Measurements from ENCODE around the gene SAPCD1. TPM values are rescaled to one million over a fixed set of nuclear protein-coding genes. Genes with fewer than 3 reads are reported as not detected.
"Not testable (repeated sequence)": the region's sequence is repeated elsewhere in the genome, so short reads cannot be mapped to it uniquely, and the experiment has no call there.

Gene SAPCD1
- total RNA-seq, 3 donors from 2014 or later, result 9.4 to 12.2 (median 12.1) TPM

DNA sequence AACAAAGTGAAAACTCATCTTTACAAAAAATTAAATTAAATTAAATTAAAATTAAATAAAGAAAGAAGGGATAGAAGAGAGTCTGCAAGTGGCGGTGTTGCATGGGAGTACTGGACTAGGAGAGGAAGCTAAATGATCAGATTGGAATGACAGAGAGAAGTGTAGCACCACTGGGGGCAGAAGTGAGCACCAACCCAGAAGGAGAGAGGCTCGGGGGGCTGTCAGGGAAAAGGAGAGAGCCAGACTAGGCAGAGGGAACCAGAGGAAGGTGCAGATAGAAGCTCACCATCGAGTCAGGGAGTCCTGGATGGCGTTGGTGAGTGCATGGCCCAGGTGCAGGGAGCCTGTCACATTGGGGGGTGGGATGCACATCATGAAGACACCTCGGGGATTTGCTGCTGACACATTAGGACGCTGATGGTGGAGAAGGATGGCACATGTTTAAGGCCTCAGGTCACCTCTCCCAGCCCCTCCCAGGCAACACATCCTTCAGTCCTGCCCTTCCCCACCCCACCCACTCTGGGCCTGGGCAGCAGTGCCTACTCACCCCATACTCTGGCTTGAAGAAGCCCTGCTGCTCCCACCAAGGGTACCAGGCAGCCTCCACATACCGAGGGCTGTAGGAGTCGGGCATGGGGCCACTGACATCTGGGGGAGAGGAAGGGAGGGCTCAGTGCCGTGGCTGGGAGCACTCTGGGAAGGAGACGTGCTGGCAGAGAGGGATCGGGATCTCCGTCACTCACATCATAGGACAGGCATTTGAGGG is 29.1 kb downstream of the SAPCD1 start:
- H3K36me3 Mint-ChIP-seq (ENCODE audit: insufficient read depth), result peaks cover 18% of the 10 kb centered on the region
- ATAC-seq (no peak), DNase-seq (no peak)
- H3K27me3 Mint-ChIP-seq (ENCODE audit: low read depth), result no peaks in the 10 kb centered on the region
- no peaks in the 10 kb centered on the region for H3K9me3 Mint-ChIP-seq
- H3K4me1 Mint-ChIP-seq (ENCODE audit: low read depth), result peaks cover 26% of the 10 kb centered on the region
- no peak overlapping the region for H3K4me3 Mint-ChIP-seq

DNA sequence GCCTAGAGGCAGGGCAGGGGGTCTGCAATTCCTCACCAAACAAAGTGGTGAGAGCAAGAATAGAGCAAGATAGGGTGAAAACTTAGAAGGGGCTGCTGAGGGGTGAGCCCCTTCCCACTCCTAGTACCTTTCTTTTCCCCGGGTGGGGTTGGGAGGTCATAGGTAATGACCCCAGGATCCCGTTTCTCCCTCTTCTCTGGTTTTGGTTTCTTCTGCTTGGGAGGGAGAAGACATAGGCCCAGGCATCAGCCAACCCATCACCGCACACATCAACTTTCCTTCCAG is 29.6 kb downstream of the SAPCD1 start:
- no peak overlapping the region for H3K4me3 Mint-ChIP-seq
- H3K9me3 Mint-ChIP-seq, result no peaks in the 10 kb centered on the region
- H3K27me3 Mint-ChIP-seq (ENCODE audit: low read depth), result no peaks in the 10 kb centered on the region
- H3K4me1 Mint-ChIP-seq (ENCODE audit: low read depth), result peaks cover 31% of the 10 kb centered on the region
- ATAC-seq (no peak), DNase-seq (no peak)
- peaks cover 16% of the 10 kb centered on the region for H3K36me3 Mint-ChIP-seq (ENCODE audit: insufficient read depth)

DNA sequence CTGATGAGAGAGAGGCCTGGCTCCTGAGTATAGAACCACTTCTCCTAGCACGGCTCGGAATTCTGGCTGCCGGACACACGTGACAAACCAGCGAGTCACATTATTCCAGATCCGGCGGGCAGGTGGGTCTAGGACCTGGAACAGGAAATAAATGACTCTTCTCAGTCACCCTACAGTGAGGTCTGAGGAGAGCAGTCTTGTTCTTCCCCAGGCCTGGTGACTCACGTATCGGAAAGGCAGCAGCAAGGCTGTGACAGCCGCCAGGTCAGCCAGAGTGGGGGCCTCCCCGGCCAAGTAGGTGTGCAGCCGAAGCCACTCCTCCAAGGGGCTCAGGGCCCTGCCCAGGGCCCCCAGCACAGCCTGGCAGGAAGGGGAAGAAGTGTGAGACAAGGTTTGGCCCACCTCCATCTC is 30.3 kb downstream of the SAPCD1 start:
- H3K4me1 Mint-ChIP-seq (ENCODE audit: low read depth), result peaks cover 38% of the 10 kb centered on the region
- H3K27me3 Mint-ChIP-seq (ENCODE audit: low read depth), result no peaks in the 10 kb centered on the region
- ATAC-seq (no peak), DNase-seq (no peak)
- H3K9me3 Mint-ChIP-seq, result no peaks in the 10 kb centered on the region
- H3K4me3 Mint-ChIP-seq, result peak overlapping the region; percentile 99
- H3K36me3 Mint-ChIP-seq (ENCODE audit: insufficient read depth), result peaks cover 16% of the 10 kb centered on the region

DNA sequence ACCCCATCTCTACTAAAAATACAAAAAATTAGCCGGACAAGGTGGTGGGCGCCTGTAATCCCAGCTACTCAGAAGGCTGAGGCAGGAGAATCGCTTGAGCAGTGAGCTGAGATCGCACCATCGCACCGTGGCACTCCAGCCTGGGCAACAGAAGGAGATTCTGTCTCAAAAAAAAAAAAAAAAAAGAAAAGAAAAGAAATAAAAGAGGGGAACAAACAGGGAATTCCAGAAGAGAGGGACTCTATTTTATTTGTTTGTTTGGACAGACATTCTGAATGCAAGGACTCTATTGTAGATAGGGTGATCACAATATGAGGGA is 31.4 kb downstream of the SAPCD1 start:
- H3K9me3 Mint-ChIP-seq; DNase-seq; H3K27me3 Mint-ChIP-seq (ENCODE audit: low read depth); ATAC-seq: not testable (repeated sequence)
- peak overlapping the region; percentile 99 for H3K4me3 Mint-ChIP-seq
- H3K36me3 Mint-ChIP-seq (ENCODE audit: insufficient read depth), result peaks cover 17% of the 10 kb centered on the region
- peaks cover 47% of the 10 kb centered on the region for H3K4me1 Mint-ChIP-seq (ENCODE audit: low read depth)

DNA sequence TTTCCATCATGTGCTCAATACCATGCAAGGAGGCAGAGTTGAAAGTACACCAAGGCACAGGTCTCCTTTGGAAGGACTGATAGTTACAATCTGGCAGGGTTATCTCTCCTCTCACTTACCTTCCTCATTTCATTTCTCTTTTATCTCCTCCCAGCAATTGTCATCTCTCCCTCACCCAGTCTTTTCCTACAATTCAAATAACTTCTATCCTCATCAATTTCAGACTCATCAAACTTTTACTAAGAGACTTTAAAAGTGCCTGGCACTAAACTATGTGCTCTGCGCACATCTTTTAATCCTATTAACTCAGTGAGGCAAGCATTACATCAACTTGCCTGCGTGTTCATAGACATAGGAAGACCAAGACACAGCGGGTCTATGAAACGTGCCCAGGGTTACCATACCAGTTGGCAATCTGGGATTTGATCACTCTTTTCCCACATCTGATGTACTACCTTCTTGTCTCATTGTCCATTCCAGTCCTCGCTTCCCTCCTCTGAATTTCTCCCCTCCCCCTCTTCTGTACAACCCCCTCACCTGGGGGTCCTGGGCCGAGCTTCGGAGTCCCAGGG is 31.9 kb downstream of the SAPCD1 start:
- H3K36me3 Mint-ChIP-seq (ENCODE audit: insufficient read depth), result peaks cover 16% of the 10 kb centered on the region
- H3K4me1 Mint-ChIP-seq (ENCODE audit: low read depth), result peaks cover 44% of the 10 kb centered on the region
- no peaks in the 10 kb centered on the region for H3K9me3 Mint-ChIP-seq
- ATAC-seq (no peak), DNase-seq (no peak)
- H3K27me3 Mint-ChIP-seq (ENCODE audit: low read depth), result no peaks in the 10 kb centered on the region
- H3K4me3 Mint-ChIP-seq, result peak overlapping the region; percentile 99

DNA sequence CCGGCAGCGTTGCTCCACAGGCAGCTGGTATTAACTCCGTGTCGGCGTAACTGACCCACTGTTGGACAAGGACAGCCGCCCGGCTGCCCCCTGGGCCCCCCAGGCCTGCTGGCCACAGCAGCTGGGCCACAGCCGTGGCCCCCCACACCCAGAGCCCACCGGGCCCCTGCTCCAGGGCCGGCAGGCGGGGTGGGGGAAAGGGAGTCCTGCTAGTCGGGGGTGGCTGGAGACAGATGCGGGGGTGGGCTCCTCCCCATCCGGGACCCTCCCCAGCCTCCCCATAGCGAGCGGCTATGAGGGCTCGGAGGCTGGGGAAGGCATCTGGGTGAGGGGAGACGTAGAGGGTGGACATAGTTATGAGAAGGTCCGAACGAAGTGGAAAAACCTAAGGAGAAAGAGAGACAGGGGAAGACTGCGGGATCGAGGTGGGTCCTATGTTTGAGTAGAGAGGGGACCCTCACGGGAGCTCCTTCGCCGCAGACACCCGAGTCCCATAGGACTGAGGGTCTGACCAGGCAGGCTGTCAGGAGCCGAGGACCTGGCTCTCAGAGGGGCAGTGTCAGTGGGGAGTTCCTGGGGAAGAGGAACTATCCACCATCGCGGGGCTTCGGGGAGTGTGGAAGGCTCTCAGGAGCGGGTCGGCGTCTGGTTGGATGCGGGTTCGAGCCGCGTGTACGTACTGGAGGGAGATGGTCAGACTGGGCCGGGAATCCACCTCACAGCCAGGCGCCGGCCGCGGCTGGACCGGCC is 32.6 kb downstream of the SAPCD1 start:
- H3K36me3 Mint-ChIP-seq (ENCODE audit: insufficient read depth), result peaks cover 12% of the 10 kb centered on the region
- H3K4me3 Mint-ChIP-seq, result peak overlapping the region; percentile 99
- H3K27me3 Mint-ChIP-seq (ENCODE audit: low read depth), result no peaks in the 10 kb centered on the region
- H3K9me3 Mint-ChIP-seq, result no peaks in the 10 kb centered on the region
- DNase-seq, result no peak
- ATAC-seq, result peak; percentile 42 to 47
- peaks cover 44% of the 10 kb centered on the region for H3K4me1 Mint-ChIP-seq (ENCODE audit: low read depth)

DNA sequence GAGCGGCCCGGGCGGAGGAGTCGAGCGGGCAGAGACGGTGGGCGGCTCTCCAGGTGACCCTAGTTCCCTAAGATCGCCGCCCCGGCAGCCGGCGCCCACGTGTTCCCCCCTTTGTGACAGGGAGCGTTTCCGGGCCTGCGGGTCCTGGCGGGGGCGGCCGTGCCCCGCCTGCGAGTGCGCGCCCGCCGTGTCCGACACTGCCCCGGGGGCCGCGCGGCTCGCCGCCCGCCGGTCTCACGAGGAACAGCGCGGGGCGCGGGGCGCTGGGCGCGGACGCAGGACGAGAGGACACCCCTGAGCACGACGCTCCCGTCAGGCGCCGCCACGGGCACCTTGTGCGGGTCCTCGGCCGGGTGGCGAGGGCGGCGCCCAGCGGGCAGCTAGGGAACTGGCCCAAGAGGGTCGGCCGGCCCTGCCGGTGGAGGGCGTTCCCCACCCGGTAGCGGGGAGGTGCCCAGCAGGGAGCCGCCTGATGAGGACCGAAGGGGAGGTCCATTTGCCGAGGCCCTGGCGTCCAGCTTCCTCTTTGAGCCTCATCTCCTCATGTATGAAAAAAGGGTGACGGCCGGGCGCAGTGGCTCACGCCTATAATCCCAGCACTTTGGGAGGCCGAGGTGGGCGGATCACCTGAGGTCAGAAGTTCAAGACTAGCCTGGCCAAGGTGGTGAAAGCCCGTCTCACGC is 33.3 kb downstream of the SAPCD1 start, which contains the start of gene VARS1:
VARS1 (minus strand) TSS at position 137 of the 683 bp plus-strand sequence. CDS start 535 bp downstream, outside the sequence.
- ATAC-seq (peak; percentile 92), DNase-seq (peak; percentile 79)
- peaks cover 9% of the 10 kb centered on the region for H3K36me3 Mint-ChIP-seq (ENCODE audit: insufficient read depth)
- no peaks in the 10 kb centered on the region for H3K27me3 Mint-ChIP-seq (ENCODE audit: low read depth)
- H3K4me3 Mint-ChIP-seq, result peak within 1 kb of the TSS; percentile 99
- H3K9me3 Mint-ChIP-seq, result no peaks in the 10 kb centered on the region
- H3K4me1 Mint-ChIP-seq (ENCODE audit: low read depth), result peaks cover 41% of the 10 kb centered on the region

DNA sequence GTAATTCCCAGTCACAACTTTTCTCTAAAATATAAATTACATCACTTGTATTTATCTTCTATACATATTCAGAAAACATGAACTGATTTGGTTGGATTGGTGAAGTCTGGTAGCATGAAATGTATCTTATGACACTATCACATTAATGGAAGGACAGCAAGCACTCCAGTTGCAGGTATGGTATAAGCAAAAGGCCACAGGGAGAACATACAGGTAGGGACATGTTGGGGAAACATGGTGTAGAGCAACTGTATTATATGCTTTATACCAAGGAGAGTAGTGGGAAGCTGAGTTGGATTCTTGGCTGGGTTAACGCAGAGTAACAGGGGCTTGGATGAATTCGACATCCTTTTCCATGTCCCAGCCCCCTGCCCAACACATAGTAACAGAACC is 34.5 kb downstream of the SAPCD1 start:
- H3K4me3 Mint-ChIP-seq, result peak overlapping the region; percentile 67
- H3K4me1 Mint-ChIP-seq (ENCODE audit: low read depth), result peaks cover 35% of the 10 kb centered on the region
- H3K36me3 Mint-ChIP-seq (ENCODE audit: insufficient read depth), result peaks cover 5% of the 10 kb centered on the region
- ATAC-seq (no peak), DNase-seq (no peak)
- no peaks in the 10 kb centered on the region for H3K9me3 Mint-ChIP-seq
- no peaks in the 10 kb centered on the region for H3K27me3 Mint-ChIP-seq (ENCODE audit: low read depth)

DNA sequence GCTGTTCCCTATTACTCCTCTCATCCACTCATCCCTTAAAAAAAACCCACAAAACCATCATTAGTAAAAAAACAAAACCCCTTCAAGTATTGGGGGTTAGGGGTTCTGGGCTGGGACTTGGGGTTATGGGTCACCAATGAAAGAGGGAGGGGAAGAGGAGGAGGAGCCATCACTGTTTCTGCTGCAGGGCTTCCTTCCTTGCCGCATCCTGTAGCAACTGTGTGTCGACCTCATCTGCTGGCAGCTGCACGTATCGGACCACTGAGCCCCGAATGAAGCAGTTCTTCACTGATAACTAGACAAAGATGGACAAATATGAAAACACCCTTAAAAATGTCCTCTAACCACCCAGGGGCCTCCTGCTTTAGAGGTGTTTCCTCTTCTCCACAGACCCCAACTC is 35.1 kb downstream of the SAPCD1 start:
- peaks cover 35% of the 10 kb centered on the region for H3K4me1 Mint-ChIP-seq (ENCODE audit: low read depth)
- no peaks in the 10 kb centered on the region for H3K27me3 Mint-ChIP-seq (ENCODE audit: low read depth)
- peak overlapping the region; percentile 37 for H3K4me3 Mint-ChIP-seq
- ATAC-seq, result no peak
- peaks cover 5% of the 10 kb centered on the region for H3K36me3 Mint-ChIP-seq (ENCODE audit: insufficient read depth)
- no peak for DNase-seq
- H3K9me3 Mint-ChIP-seq, result no peaks in the 10 kb centered on the region

DNA sequence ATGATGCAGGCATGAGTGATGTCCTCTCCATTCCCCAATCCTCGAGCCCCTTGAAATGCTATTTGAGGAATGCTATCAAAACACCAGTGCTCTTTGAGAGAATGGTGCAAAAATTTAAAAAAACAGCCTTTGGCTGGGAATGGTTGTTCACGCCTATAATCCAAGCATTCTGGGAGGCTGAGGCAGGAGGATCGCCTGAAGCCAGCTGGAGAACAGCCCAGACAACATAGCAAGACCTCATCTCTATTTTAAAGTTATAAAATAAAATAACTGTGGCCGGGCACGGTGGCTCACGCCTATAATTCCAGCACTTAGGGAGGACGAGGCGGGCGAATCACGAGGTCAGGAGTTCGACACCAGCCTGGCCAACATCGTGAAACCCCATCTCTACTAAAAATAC is 37.3 kb downstream of the SAPCD1 start:
- Mint-ChIP-seq H3K4me3 (no peak overlapping the region), H3K4me1 (ENCODE audit: low read depth) (peaks cover 30% of the 10 kb centered on the region), H3K9me3 (no peaks in the 10 kb centered on the region), H3K27me3 (ENCODE audit: low read depth) (no peaks in the 10 kb centered on the region), H3K36me3 (ENCODE audit: insufficient read depth) (peaks cover 9% of the 10 kb centered on the region)
- no peak for ATAC-seq
- no peak for DNase-seq

DNA sequence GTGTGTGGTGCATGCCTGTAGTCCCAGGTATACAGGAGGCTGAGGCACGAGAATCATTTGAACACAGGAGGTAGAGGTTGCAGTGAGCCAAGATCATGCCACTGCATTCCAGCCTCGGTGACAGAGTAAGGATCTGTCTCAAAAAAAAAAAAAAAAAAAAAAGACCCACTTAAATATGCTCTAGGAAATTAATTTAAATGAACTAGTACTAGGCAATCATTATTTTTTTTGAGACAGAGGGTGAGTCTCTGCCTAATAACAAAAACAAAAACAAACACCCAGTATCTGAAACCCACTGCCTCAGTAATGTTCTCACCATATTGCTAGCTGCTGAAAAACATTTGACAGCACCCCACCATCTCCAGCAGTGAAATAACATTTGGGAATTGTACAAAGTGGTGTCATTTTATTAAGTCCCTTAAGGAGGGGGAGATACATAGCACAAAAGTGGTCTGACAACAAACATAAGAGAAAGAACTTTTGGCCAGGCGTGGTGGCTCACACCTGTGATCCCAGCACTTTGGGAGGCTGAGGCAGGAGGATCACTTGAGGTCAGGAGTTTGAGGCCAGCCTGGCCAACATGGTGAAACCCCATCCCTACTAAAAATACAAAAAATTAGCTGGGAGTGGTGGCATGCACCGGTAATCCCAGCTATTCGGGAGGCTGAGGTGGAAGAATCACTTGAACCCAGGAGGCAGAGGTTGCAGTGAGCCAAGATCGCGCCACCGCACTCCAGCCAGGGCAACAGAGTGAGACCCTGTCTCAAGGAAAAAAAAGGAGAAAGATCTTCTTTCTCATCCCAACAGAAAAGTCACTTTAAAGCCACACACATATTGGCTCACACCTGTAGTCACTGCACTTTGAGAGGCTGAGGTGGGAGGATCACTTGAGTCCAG is 38.8 kb downstream of the SAPCD1 start:
- H3K4me1 Mint-ChIP-seq (ENCODE audit: low read depth), result peaks cover 33% of the 10 kb centered on the region
- H3K27me3 Mint-ChIP-seq (ENCODE audit: low read depth); H3K36me3 Mint-ChIP-seq (ENCODE audit: insufficient read depth); H3K4me3 Mint-ChIP-seq; ATAC-seq; H3K9me3 Mint-ChIP-seq; DNase-seq: not testable (repeated sequence)

DNA sequence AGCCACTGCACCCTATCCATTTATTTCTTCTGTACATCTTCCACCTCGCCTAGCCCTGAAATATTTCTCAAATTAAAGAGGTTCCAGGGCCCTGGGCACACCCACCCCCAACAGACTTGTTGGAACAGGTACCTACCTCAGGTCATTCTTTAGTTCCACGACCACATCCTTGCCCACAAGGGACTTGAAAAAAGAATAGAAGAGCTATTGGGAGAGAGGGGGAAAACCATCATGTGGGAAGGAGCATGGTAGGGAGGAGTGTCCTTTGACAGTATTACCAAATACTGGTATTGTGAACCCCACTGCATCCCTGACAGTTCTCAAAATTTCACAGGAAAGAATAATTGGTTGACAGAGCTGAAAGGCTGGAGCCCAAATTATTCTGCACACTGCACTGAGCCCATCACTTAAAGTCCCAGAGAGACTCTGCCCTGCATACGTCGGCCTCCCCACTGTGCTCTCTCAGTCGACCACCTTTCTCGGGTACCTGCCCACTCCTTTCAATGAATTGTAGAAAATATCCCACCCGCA is 43.5 kb downstream of the SAPCD1 start:
- Mint-ChIP-seq H3K36me3 (ENCODE audit: insufficient read depth) (peaks cover 15% of the 10 kb centered on the region), H3K4me3 (peak overlapping the region; percentile 98), H3K4me1 (ENCODE audit: low read depth) (peaks cover 24% of the 10 kb centered on the region), H3K9me3 (no peaks in the 10 kb centered on the region), H3K27me3 (ENCODE audit: low read depth) (no peaks in the 10 kb centered on the region)
- no peak for DNase-seq
- peak; percentile 19 to 22 for ATAC-seq

DNA sequence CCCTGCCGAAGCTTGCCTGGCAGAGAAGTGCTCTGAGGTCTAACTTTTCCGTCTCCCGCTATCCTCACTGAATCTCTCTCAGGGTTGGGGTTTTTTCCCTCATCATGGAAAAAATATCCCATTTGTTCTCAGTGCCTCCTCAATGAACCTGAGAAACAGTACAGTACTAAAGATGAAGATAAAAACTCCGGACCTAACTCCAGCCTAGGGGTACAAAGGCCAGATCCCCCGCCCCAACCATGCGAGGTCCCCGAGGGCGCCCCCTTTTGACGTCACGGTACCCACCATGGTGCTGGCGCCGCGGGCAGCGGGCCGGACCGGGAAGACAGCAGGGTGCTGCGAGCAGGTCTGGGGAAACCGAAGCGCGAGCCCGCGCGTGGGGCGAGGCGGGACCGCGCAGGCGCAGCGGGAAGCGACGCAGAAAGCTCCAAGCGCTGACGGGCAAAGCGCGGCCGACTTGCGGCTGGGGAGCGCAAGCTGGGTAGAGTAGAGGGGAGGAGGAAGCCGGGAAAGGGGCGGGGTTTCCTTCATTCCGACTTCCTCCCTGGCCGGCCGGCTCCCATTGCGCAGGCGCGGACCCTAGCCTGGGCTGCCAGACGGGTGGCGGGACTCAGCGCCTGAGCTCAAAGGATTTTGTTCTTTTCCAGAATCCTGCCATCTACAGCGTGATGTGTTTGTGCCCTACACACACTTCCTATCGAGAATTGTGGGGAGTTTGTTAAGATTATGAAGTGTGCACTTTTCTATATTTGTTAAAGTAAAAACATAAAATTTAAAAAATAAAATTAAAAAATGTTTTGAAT is 44.2 kb downstream of the SAPCD1 start, which contains the start of gene LSM2:
LSM2 (minus strand) TSS at position 497 of the 803 bp plus-strand sequence; CDS start at position 288, 209 bp downstream.
- peak; percentile 97 for DNase-seq
- Mint-ChIP-seq H3K9me3 (no peaks in the 10 kb centered on the region), H3K27me3 (ENCODE audit: low read depth) (no peaks in the 10 kb centered on the region), H3K4me1 (ENCODE audit: low read depth) (peaks cover 29% of the 10 kb centered on the region), H3K36me3 (ENCODE audit: insufficient read depth) (peaks cover 18% of the 10 kb centered on the region), H3K4me3 (peak within 1 kb of the TSS; percentile 98)
- ATAC-seq, result peak; percentile 99

Data from activated T-cell treated with anti-CD3 and anti-CD28 coated beads, Interleukin-2, amount 50 U/mL, for 4 hours (primary cell).